ENCODE data around the gene PATE2.
A peak's percentile ranks its signal among the peaks of the same experiment; 100 is the strongest.

The PATE2 gene

DNA sequence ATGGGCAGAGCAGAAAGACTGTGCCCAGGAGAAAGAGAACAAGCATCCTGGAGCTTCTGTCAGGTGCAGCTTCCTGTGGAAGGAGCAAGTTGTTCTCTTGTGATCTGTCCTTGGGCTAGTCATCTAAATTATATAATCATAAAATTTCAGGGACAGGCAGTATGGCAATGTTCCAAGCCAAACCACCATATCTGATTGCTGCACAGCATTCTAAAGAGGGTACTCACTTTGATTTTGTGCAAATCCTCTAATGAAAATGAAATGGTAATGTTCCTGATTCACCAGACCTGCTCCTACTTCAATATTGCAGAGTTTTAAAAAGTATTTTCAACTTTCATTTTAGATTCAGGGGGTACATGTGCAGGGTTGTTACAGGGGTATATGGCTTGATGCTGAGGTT, at the start of gene PATE2:
PATE2 (minus strand) TSS at position 101 of the 400 bp plus-strand sequence; CDS start at position 46, 55 bp downstream.
- DNase-seq = no peak

- DNase-seq = no peak
Observed at GRCh38 chr11:125807909-125808308, 29.3 kb upstream of the PATE2 start.

GRCh38 chr11:125802387-125802786, 23.8 kb upstream of the PATE2 start:
- no peak for DNase-seq

GRCh38 chr11:125799808-125800207, 21.2 kb upstream of the PATE2 start:
- DNase-seq = no peak

DNA sequence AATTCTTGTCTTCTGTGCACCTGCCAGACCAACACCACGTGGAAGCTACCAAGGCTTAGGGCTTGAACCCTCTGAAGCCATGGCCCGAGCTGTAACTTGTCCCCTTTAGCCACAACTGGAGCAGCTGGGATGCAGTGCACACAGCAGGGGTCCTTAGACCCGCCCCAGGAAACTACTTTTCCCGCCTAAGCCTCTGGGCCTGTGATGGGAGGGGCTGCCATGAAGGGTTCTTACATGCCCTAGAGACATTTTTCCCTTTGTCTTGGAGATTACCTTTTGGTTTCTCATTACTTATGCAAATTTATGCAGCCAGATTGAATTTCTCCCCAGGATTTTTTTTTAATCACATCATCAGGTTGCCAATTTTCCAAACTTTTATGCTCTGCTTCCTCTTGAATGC, 19.0 kb upstream of the PATE2 start:
- DNase-seq = no peak

DNA sequence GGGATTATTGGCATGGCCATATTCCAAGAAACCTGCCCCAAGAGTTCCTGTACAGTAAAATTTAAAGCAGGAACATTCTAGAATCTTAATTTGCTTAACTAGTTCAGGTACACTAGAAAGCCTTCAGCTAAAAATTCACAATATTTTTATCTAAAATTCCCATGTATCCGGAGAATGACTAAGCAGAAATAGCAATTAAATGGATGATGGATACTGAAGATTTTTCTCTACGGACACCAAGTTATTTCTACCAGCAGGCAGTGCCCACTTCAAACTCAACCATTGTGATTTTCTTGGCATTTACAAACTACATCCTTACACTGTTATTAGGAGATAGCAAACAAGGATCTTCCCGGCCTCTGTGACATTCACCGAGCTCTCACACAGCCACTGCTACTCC, 12.2 kb upstream of the PATE2 start:
- DNase-seq = no peak

DNA sequence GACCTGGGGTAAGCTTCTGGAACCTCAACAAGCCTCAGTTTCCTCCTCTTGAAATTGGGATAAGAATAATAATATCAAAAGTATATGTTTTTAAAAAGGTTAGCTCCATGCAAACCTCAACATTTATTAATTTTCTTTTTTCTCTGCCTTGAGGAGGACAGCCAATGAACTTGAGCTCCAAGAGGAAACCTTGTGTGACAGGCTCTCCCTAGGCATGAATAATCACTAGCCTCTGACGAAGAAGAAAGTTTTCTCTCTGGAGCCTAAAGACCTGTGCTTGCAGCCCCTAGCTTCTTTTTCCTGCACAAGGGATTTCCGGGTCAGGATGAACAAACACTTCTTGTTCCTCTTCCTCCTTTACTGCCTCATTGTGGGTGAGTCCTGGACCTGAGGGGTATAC, 9.2 kb upstream of the PATE2 start, which contains the start of gene PATE3:
PATE3 (plus strand) TSS at position 301 of the 400 bp plus-strand sequence; CDS start at position 326, 25 bp downstream.
- DNase-seq = no peak

GRCh38 chr11:125784678-125785077, 6.0 kb upstream of the PATE2 start:
- no peak for DNase-seq

DNA sequence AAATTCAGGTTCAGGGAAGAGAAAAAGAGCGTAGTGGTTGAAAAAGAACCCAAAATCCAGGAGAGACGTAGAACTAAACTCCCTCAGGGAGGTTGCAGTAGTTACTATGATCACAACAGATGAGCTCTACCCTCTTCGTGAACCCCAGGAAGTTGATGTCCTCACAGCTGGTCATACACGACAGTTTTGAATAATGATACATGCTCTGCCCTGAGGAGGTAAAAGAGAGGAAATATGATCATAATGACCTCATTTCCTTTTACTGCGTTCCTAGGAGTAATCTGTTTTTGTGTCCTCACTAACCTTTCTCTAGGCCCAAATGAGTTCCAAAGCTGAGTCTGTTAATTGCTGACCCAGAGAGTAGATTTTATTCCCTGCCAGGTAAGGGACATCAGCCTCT, 1.3 kb downstream of the PATE2 start:
- DNase-seq = peak; percentile 32

DNA sequence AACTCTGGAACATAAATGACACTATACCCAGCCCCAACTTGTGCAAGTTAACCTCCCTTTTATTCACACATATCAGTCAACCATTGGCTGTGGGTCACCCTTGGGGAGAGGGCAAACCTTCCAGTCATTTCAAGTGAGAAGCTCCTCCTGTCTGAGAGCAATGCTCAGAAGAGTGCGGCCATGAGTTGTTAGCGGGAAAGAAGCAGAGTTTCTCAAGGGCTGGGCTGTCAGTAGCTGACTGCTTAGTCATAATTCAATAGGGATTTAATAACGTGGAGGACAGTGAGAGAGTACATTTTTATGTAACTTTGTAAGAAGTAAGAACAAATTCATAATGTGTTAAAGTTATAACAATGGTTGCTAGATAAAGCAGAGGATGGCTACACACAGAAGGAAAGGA, 5.1 kb downstream of the PATE2 start:
- no peak for DNase-seq

- DNase-seq = no peak
Observed at GRCh38 chr11:125772834-125773505, 5.7 kb downstream of the PATE2 start.

GRCh38 chr11:125770583-125770982, 8.0 kb downstream of the PATE2 start:
- no peak for DNase-seq

- DNase-seq = no peak
Observed at GRCh38 chr11:125768336-125769046, 10.1 kb downstream of the PATE2 start.

DNA sequence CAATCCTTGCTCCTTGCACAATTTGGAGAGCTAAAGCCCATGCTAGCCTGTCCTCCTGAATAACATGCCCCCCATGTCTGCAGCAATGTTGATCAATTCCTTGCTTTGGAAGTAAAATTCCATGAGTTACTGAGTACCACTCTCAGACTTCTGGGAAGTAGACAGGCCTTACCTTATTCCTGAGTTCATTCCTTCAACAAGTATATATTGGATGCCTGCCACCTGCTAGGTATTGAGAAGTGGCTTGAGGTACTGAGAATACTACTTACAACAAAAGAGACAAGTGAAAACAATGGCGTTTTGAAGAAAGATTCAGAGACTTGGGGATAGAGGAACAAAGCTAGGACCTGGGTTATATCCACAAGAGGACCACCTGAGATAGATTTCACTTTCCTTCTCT, 12.4 kb downstream of the PATE2 start:
- DNase-seq = no peak

GRCh38 chr11:125763483-125763882, 15.1 kb downstream of the PATE2 start:
- no peak for DNase-seq

DNA sequence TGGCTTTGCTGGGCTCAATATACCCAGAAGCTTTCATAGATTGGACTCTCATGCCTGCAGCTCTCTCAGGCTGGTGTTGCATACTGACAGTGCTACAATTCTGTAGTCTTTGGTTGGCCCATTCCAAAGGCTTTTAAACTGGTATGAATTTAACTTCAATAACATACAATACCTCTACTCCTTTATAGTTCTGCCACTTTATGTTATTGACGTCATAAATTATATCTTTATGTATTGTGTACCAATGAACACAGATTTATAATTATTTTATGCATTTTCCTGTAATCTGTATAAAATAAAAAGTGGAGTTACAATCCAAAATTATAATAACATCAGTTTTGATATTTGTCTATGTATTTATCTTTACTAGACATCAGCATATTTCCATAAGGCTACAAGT, 16.2 kb downstream of the PATE2 start:
- DNase-seq = no peak

DNA sequence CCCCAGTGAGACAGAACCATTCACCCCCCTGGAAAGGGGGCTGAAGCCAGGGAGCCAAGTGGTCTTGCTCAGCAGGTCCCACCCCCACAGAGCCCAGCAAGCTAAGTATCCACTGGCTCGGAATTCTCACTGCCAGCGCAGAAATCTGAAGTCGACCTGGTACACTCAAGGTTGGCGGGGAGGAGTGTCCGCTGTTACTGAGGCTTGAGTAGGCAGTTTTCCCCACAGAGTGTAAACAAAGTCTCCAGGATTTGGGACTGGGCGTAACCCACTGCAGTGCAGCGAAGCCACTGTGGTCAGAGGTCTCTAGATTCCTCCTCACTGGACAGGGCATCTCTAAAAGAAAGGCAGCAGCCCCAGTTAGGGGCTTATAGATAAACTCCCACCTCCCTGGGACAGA, 22.6 kb downstream of the PATE2 start:
- DNase-seq = no peak

- no peak for DNase-seq
Observed at GRCh38 chr11:125750629-125751028, 28.0 kb downstream of the PATE2 start.

GRCh38 chr11:125745979-125746378, 32.6 kb downstream of the PATE2 start, which contains the start of gene PATE1:
TSS of gene PATE1 (plus strand) at chr11:125746279. CDS start at chr11:125746305, 26 bp downstream.
- DNase-seq = no peak

- no peak for DNase-seq
Observed at GRCh38 chr11:125743681-125744080, 34.9 kb downstream of the PATE2 start.

- DNase-seq = no peak
Observed at GRCh38 chr11:125740617-125741016, 38.0 kb downstream of the PATE2 start.

DNA sequence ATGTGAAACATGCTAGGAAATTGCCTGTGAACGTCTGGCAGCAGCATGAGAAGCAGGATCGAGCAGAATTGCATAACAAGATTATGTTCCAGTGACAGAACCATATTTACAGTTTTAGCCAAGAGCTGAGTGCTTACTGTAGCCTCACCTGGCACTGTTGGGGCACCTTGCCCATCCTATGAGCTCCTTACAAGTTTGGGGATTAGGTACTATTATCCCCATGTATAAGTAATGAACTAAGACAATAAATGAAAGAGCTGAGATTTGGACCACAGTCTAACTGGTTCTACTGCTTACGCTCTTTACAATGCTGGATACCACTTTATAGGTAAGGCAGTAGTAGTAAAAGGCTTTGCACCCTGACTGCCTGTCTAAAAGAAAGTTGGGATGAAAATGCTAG, 49.7 kb downstream of the PATE2 start:
- DNase-seq = no peak
